GM21367 (cell line): ENCODE measurements around the gene STIL.
"Not testable (repeated sequence)": the region's sequence is repeated elsewhere in the genome, so short reads cannot be mapped to it uniquely, and the experiment has no call there.

Experiments used
- ATAC-seq: cut with Tn5 transposase; IDR thresholded peaks from one replicate; pipeline ENCODE4 v1.9.1; 2021; ENCODE audit not compliant: unreplicated experiment

The STIL gene

GRCh38 chr1:47223174-47223920 lies 90.6 kb downstream of the STIL start:
- ATAC-seq, result no peak

- no peak for ATAC-seq
Measured at GRCh38 chr1:47222476-47222875, 91.5 kb downstream of the STIL start.

GRCh38 chr1:47219590-47220220 lies 94.2 kb downstream of the STIL start:
- no peak for ATAC-seq

- ATAC-seq, result no peak
Measured at GRCh38 chr1:47219001-47219400, 94.9 kb downstream of the STIL start.

GRCh38 chr1:47216278-47217059 lies 97.5 kb downstream of the STIL start:
- ATAC-seq, result no peak

- no peak for ATAC-seq
Measured at GRCh38 chr1:47215713-47216112, 98.2 kb downstream of the STIL start.

GRCh38 chr1:47214549-47214948 lies 99.4 kb downstream of the STIL start:
- no peak for ATAC-seq

GRCh38 chr1:47213230-47213963 lies 100.5 kb downstream of the STIL start:
- no peak for ATAC-seq

GRCh38 chr1:47212636-47213229 lies 101.2 kb downstream of the STIL start:
- ATAC-seq, result no peak

GRCh38 chr1:47211796-47212269 lies 102.1 kb downstream of the STIL start:
- no peak for ATAC-seq

GRCh38 chr1:47210666-47211065 lies 103.3 kb downstream of the STIL start:
- no peak for ATAC-seq

GRCh38 chr1:47209725-47210325 lies 104.1 kb downstream of the STIL start:
- ATAC-seq, result no peak

- no peak for ATAC-seq
Measured at GRCh38 chr1:47209091-47209490, 104.9 kb downstream of the STIL start.

GRCh38 chr1:47208374-47208850 lies 105.5 kb downstream of the STIL start:
- no peak for ATAC-seq

GRCh38 chr1:47207803-47208373 lies 106.1 kb downstream of the STIL start:
- ATAC-seq, result no peak

- no peak for ATAC-seq
Measured at GRCh38 chr1:47205918-47206317, 108.0 kb downstream of the STIL start.

GRCh38 chr1:47203504-47203903 lies 110.4 kb downstream of the STIL start:
- not testable (repeated sequence) for ATAC-seq

- ATAC-seq, result no peak
Measured at GRCh38 chr1:47201179-47201578, 112.8 kb downstream of the STIL start.
